ENCODE results near the gene FAXDC2.

Gene FAXDC2

GRCh38 chr5:154865466-154866184, 15.2 kb upstream of the FAXDC2 start:
- peaks cover 58% of the 10 kb centered on the region for H3K36me3 Mint-ChIP-seq (ENCODE audit: low read depth)
- H3K4me3 Mint-ChIP-seq, result no peak overlapping the region
- peaks cover 16% of the 10 kb centered on the region for H3K4me1 Mint-ChIP-seq
- H3K27me3 Mint-ChIP-seq (ENCODE audit: low read depth), result no peaks in the 10 kb centered on the region
- no peaks in the 10 kb centered on the region for H3K9me3 Mint-ChIP-seq
- TF ChIP-seq CTCF (IDR thresholded peaks at IDR 0.05; ENCODE audit: unreplicated experiment in 3 of 3), result no peak
- H3K27ac Mint-ChIP-seq, result no peak overlapping the region

DNA sequence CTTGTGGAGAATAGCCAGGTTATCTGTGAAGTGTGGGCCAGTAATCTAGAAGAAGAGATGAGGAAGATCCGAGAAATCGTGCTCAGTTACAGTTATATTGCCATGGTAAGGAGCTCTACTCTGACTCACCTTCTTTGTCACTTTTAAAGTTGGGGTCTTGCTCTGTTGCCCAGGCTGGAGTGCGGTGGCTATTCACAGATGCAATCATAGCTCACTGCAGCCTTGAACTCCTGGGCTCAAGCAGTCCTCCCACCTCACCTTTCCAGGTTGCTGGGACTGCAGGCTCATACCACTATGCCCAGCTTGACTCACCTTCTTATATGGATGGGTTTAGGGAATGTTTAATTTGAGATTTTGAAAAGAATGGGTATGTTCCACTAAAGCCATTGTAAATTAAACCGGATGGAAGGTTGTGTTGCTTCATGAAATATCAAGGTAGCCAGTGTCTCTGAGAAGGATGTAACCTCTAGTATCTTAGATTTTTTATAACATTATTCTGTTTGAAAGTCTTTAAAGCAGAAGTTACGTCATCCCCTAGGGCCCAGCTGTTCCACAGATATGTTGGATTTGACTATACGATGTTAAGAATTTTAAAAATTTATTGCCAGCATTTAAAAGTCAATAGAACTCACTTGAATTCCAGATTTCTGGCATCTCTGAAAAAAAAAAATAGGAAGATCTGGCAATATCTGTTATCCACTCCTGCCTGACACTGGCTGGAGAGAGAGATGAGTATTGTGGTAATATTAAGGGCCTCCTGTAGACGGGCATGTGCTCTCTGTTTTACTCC, 13.1 kb upstream of the FAXDC2 start:
- H3K36me3 Mint-ChIP-seq (ENCODE audit: low read depth), result peaks cover 49% of the 10 kb centered on the region
- no peak for TF ChIP-seq CTCF (IDR thresholded peaks at IDR 0.05; ENCODE audit: unreplicated experiment in 3 of 3)
- no peak overlapping the region for H3K27ac Mint-ChIP-seq
- no peak overlapping the region for H3K4me3 Mint-ChIP-seq
- peaks cover 25% of the 10 kb centered on the region for H3K4me1 Mint-ChIP-seq
- H3K27me3 Mint-ChIP-seq (ENCODE audit: low read depth), result no peaks in the 10 kb centered on the region
- H3K9me3 Mint-ChIP-seq, result no peaks in the 10 kb centered on the region

DNA sequence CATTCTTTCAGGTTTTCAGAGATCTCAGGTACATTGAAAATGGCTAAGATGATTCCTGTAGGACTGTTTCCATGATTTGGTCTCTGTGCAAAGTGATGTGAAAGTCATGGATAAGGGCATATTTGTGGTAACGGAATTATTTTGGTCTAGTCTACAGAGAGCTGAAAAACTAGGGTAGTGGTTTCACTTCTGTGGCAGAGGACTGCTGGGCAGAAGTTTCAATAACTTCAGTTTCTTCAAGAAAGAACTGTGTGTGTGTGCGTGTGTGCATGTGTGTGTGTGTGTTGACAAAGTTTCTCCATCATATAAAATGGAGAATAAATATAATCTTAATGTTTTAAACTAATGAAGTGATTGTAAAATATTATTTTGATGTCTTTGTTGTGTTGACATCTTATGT, 12.4 kb upstream of the FAXDC2 start:
- H3K36me3 Mint-ChIP-seq (ENCODE audit: low read depth), result peaks cover 47% of the 10 kb centered on the region
- H3K9me3 Mint-ChIP-seq, result no peaks in the 10 kb centered on the region
- H3K27ac Mint-ChIP-seq, result no peak overlapping the region
- H3K27me3 Mint-ChIP-seq (ENCODE audit: low read depth), result no peaks in the 10 kb centered on the region
- peaks cover 25% of the 10 kb centered on the region for H3K4me1 Mint-ChIP-seq
- no peak overlapping the region for H3K4me3 Mint-ChIP-seq
- no peak for TF ChIP-seq CTCF (IDR thresholded peaks at IDR 0.05; ENCODE audit: unreplicated experiment in 3 of 3)

DNA sequence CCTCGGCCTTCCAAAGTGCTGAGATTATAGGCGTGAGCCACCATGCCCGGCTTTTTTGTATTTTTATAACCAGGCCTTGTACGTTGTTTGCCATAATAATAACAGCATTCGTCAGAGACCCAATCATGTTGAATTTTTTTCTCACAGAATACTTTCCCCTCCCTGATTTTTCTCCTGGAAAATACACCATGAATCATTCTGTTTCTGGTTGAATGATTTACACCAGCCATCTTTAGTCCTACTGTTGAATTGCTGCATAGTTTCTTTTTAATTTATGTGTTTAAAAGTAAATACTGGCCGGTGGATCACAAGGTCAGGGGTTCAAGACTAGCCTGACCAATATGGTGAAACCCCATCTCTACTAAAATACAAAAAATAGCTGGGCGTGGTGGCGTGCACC, 11.5 kb upstream of the FAXDC2 start:
- Mint-ChIP-seq H3K27ac (no peak overlapping the region), H3K36me3 (ENCODE audit: low read depth) (peaks cover 42% of the 10 kb centered on the region), H3K9me3 (no peaks in the 10 kb centered on the region), H3K4me1 (peaks cover 28% of the 10 kb centered on the region), H3K27me3 (ENCODE audit: low read depth) (no peaks in the 10 kb centered on the region), H3K4me3 (peak overlapping the region in 2 of 3 experiments; percentile 13 to 33)
- no peak for TF ChIP-seq CTCF (IDR thresholded peaks at IDR 0.05; ENCODE audit: unreplicated experiment in 3 of 3)

GRCh38 chr5:154860765-154861164, 10.4 kb upstream of the FAXDC2 start:
- Mint-ChIP-seq H3K27me3 (ENCODE audit: low read depth) (no peaks in the 10 kb centered on the region), H3K4me3 (peak overlapping the region; percentile 88 to 98 (median 96)), H3K4me1 (peaks cover 31% of the 10 kb centered on the region), H3K9me3 (no peaks in the 10 kb centered on the region), H3K36me3 (ENCODE audit: low read depth) (peaks cover 35% of the 10 kb centered on the region), H3K27ac (peak overlapping the region in 1 of 3 experiments; percentile 6)
- TF ChIP-seq CTCF (IDR thresholded peaks at IDR 0.05; ENCODE audit: unreplicated experiment in 3 of 3), result no peak
